ENCODE results near the gene CASP7.

DNA sequence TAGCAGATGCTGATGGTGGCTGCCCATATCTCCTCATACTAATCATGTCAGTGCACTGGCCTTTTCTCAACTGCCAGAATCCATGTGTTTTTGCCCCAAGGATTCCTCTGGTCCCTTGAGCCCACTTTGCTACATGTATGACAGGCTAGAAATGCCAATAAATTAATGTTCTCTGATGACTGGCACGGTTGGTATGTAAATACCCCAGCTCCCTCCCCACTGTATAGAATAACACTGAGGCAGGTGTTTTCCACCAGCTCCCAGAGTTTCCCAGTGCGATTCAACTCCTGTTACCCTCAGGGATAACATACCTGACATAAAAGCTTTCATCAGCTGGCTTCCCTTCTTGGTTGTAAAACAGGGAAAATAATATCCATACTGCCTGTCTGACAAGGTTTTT is 62.8 kb downstream of the CASP7 start:
- TF ChIP-seq, protein P1, sequence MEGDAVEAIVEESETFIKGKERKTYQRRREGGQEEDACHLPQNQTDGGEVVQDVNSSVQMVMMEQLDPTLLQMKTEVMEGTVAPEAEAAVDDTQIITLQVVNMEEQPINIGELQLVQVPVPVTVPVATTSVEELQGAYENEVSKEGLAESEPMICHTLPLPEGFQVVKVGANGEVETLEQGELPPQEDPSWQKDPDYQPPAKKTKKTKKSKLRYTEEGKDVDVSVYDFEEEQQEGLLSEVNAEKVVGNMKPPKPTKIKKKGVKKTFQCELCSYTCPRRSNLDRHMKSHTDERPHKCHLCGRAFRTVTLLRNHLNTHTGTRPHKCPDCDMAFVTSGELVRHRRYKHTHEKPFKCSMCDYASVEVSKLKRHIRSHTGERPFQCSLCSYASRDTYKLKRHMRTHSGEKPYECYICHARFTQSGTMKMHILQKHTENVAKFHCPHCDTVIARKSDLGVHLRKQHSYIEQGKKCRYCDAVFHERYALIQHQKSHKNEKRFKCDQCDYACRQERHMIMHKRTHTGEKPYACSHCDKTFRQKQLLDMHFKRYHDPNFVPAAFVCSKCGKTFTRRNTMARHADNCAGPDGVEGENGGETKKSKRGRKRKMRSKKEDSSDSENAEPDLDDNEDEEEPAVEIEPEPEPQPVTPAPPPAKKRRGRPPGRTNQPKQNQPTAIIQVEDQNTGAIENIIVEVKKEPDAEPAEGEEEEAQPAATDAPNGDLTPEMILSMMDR (IDR thresholded peaks at IDR 0.05): no peak
- TF ChIP-seq POLR2A (IDR thresholded peaks at IDR 0.05): no peak
